HepG2 (cell line): ENCODE data around the gene HSPA1L. TPM values are rescaled to one million over a fixed set of nuclear protein-coding genes. Genes with fewer than 3 reads are reported as not detected.

Experiments
- BHLHE40 ChIP-seq: IDR thresholded peaks from 2 replicates; pipeline ENCODE4 v1.6.1; 2011; ENCODE audit warnings: low read length, improper control_type of control experiment
- CSRNP2 ChIP-seq: sonication (generic); formaldehyde crosslinking; conservative IDR thresholded peaks from 2 replicates; pipeline ENCODE4 v1.8.0; 2022; ENCODE audit warnings: low read depth, missing genetic modification reagents
- EHMT2 ChIP-seq: fragments of 200-600 bp; sonication (generic); IDR thresholded peaks from 2 replicates; pipeline ENCODE4 v1.7.0; 2017; ENCODE audit warnings: antibody characterized with exemption, low read depth, low read length, borderline replicate concordance
- ETV6 ChIP-seq: sonication (generic); formaldehyde crosslinking; conservative IDR thresholded peaks from 2 replicates; pipeline ENCODE4 v1.4.0; 2020; ENCODE audit warnings: missing genetic modification reagents
- FOXP1 ChIP-seq, 2 experiments: fragments of 450-650 bp in 1 of 2; IDR thresholded peaks; 2 replicates each; pipeline ENCODE4 v1.6.1; 2017 to 2018; ENCODE audit warnings: antibody characterized with exemption in 1 of 2
- HHEX ChIP-seq: IDR thresholded peaks from 2 replicates; pipeline ENCODE4 v1.6.1; 2016; ENCODE audit warnings: control low read depth
- LBX2 ChIP-seq: sonication (generic); formaldehyde crosslinking; IDR thresholded peaks from 2 replicates; pipeline ENCODE4 v1.5.0; 2020; ENCODE audit warnings: missing genetic modification reagents, mild to moderate bottlenecking, borderline replicate concordance
- NFE2 ChIP-seq: sonication (generic); formaldehyde crosslinking; IDR thresholded peaks from 2 replicates; pipeline ENCODE4 v1.4.0; 2020; ENCODE audit warnings: missing genetic modification reagents
- NFIB ChIP-seq: sonication (generic); formaldehyde crosslinking; IDR thresholded peaks from 2 replicates; pipeline ENCODE4 v1.9.0; 2021; ENCODE audit warnings: missing genetic modification reagents, mild to moderate bottlenecking, borderline replicate concordance
- NPAS2 ChIP-seq: sonication (generic); formaldehyde crosslinking; IDR thresholded peaks from 2 replicates; pipeline ENCODE4 v1.8.0; 2022; ENCODE audit warnings: mild to moderate bottlenecking, missing genetic modification reagents, borderline replicate concordance
- TERF1 ChIP-seq: sonication (generic); formaldehyde crosslinking; IDR thresholded peaks from 2 replicates; pipeline ENCODE4 v1.8.0; 2022; ENCODE audit warnings: mild to moderate bottlenecking, missing genetic modification reagents, moderate library complexity
- ZBTB4 ChIP-seq: sonication (generic); formaldehyde crosslinking; IDR thresholded peaks from 2 replicates; pipeline ENCODE4 v1.4.0; 2020; ENCODE audit warnings: missing genetic modification reagents, mild to moderate bottlenecking, borderline replicate concordance
- ZBTB46 ChIP-seq: sonication (generic); formaldehyde crosslinking; IDR thresholded peaks from 2 replicates; pipeline ENCODE4 v1.4.0; 2020; ENCODE audit warnings: mild to moderate bottlenecking, missing genetic modification reagents, borderline replicate concordance
- ZNF10 ChIP-seq: sonication (generic); formaldehyde crosslinking; IDR thresholded peaks from 2 replicates; pipeline ENCODE4 v1.4.0; 2020; ENCODE audit warnings: mild to moderate bottlenecking, low read depth, missing genetic modification reagents, borderline replicate concordance
- ZNF777 ChIP-seq: sonication (generic); formaldehyde crosslinking; IDR thresholded peaks from 2 replicates; pipeline ENCODE4 v1.4.0; 2020; ENCODE audit warnings: missing genetic modification reagents
- polyA plus RNA-seq, 8 experiments: library from polyadenylated mRNA; depleted of rRNA in 3 of 8; stranded (reverse) in 7 of 8; unstranded in 1 of 8; fragments of >200 nt; fragmentation: Illumina TruSeq in 4 of 8; extraction: Trizol in 4 of 8; gene quantifications; 2 replicates each; pipeline versions ENCODE4 v1.2.1 to v1.2.3, GENCODE V29; 2011 to 2016; ENCODE audit warnings: low read depth in 4 of 8, missing spikeins in 1 of 8, mixed read lengths in 1 of 8; ENCODE audit not compliant: insufficient read depth in 1 of 8
- total RNA-seq, 5 experiments: library from RNA; depleted of rRNA; stranded (reverse); fragments of >200 nt; fragmentation: Illumina TruSeq; extraction: Trizol; gene quantifications; 2 replicates each; pipeline ENCODE4 v1.2.3, GENCODE V29; 2016; ENCODE audit warnings: low read depth in 1 of 5

The HSPA1L gene
- total and polyA plus RNA-seq, 2 of the 13 experiments (the other 11 are each of a cell fraction or from before 2014, with no cell fraction given) = 0.55 to 1.0 TPM

GRCh38 chr6:31862344-31863235, 47.5 kb upstream of the HSPA1L start, which contains the start of gene NEU1 (continued):
- TF ChIP-seq CSRNP2 (CRISPR knock-in tag) (peak; percentile 41; the same call in 1 of the 2 replicates), TERF1 (CRISPR knock-in tag) (no peak), NFIB (CRISPR knock-in tag) (no peak), ZBTB46 (CRISPR knock-in tag) (no peak), EHMT2 (no peak), ZBTB4 (no peak), HHEX (CRISPR knock-in tag) (0 out of 2 replicates have a peak, but pooled peaks have one; percentile 3), NPAS2 (no peak), ZNF10 (CRISPR knock-in tag) (no peak), FOXP1 (IDR thresholded peaks at IDR 0.05) (no peak), FOXP1 (CRISPR knock-in tag; IDR thresholded peaks at IDR 0.05) (no peak), NFE2 (CRISPR knock-in tag) (no peak), LBX2 (peak; percentile 58; the same call in 1 of the 2 replicates), BHLHE40 (peak; percentile 67), ZNF777 (CRISPR knock-in tag) (no peak; the same call in 1 of the 2 replicates), ETV6 (peak; percentile 85)
